ENCODE results near the gene CIZ1. TPM values are rescaled to one million over a fixed set of nuclear protein-coding genes. Genes with fewer than 3 reads are reported as not detected.

Gene CIZ1
- total RNA-seq, 1 donor from 2014 or later: 156 TPM

DNA sequence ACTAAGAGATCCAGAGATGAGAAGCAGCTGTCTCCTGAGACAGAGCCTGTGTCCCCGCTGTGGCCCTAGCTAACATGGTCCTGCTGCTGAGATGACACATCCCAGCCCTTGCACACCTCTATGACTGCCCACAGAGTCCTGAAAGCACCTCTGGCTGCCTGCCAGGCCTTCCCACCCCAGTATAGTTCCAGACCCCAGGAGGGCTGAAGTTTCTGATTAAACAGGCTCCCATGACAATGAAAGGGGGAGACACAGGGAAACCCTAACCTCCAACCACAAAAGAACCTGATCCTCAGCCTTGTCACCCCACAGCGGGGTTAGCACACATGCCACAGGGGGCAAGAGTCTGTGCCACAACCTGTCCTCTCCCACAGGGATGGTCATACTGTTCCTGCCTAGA lies 15.6 kb downstream of the CIZ1 start:
- H3K36me3 Mint-ChIP-seq (ENCODE audit: low read depth, unreplicated experiment): peaks cover 45% of the 10 kb centered on the region
- no peak overlapping the region for H3K27ac Mint-ChIP-seq (ENCODE audit: unreplicated experiment)
- DNase-seq (ENCODE audit: low spot score): no peak
- no peaks in the 10 kb centered on the region for H3K9me3 Mint-ChIP-seq (ENCODE audit: unreplicated experiment)
- H3K4me3 Mint-ChIP-seq (ENCODE audit: unreplicated experiment): peak overlapping the region; percentile 32
- no peaks in the 10 kb centered on the region for H3K4me1 Mint-ChIP-seq (ENCODE audit: unreplicated experiment)
- no peaks in the 10 kb centered on the region for H3K27me3 Mint-ChIP-seq (ENCODE audit: unreplicated experiment)
- TF ChIP-seq, protein P1, sequence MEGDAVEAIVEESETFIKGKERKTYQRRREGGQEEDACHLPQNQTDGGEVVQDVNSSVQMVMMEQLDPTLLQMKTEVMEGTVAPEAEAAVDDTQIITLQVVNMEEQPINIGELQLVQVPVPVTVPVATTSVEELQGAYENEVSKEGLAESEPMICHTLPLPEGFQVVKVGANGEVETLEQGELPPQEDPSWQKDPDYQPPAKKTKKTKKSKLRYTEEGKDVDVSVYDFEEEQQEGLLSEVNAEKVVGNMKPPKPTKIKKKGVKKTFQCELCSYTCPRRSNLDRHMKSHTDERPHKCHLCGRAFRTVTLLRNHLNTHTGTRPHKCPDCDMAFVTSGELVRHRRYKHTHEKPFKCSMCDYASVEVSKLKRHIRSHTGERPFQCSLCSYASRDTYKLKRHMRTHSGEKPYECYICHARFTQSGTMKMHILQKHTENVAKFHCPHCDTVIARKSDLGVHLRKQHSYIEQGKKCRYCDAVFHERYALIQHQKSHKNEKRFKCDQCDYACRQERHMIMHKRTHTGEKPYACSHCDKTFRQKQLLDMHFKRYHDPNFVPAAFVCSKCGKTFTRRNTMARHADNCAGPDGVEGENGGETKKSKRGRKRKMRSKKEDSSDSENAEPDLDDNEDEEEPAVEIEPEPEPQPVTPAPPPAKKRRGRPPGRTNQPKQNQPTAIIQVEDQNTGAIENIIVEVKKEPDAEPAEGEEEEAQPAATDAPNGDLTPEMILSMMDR (IDR thresholded peaks at IDR 0.05; ENCODE audit: unreplicated experiment): no peak

DNA sequence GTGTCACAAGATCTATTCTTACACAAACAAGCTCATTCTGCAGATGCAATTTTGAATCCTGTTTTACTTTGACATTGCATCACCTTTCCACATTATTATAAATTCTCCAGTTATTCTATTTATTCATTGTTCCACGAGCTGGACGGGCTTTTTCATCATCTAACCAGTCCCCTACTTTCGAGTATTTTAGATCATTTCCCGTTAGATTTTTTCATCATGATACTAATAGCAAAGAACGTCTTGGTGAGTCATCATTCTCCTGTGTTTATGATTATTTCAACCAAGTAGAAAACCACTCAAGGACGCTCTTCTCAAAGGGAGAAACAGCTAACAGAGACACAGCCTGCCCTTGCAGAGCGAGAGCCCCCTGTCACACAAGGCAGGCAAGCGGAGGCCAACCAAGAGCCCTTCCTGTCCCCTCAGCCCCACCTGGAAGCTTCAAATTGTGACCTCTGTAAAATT lies 16.2 kb downstream of the CIZ1 start:
- TF ChIP-seq, protein P1 (IDR thresholded peaks at IDR 0.05; ENCODE audit: unreplicated experiment): no peak
- Mint-ChIP-seq H3K4me1 (ENCODE audit: unreplicated experiment) (no peaks in the 10 kb centered on the region), H3K36me3 (ENCODE audit: low read depth, unreplicated experiment) (peaks cover 44% of the 10 kb centered on the region), H3K9me3 (ENCODE audit: unreplicated experiment) (no peaks in the 10 kb centered on the region), H3K27me3 (ENCODE audit: unreplicated experiment) (no peaks in the 10 kb centered on the region), H3K4me3 (ENCODE audit: unreplicated experiment) (peak overlapping the region; percentile 32), H3K27ac (ENCODE audit: unreplicated experiment) (no peak overlapping the region)
- no peak for DNase-seq (ENCODE audit: low spot score)

DNA sequence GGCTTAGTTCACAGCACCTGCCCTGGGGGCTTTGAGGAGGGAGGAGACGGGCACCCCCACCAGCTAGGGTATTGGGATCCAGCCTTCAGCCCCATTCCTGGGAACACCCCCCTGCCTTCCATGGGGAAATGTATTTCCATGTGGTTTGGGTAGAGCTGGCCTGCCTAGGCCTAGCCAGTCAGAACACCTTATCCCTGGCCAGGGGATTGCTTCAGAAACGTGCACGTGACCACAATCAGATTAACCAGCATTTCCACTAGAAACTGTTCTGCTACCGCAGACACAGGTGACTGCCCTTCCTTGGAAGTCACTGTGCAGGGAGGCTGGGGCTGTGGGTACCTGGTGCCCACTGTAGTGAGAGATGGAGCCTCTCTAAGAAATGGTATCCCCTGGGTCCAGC lies 17.3 kb downstream of the CIZ1 start:
- Mint-ChIP-seq H3K9me3 (ENCODE audit: unreplicated experiment) (no peaks in the 10 kb centered on the region), H3K36me3 (ENCODE audit: low read depth, unreplicated experiment) (peaks cover 45% of the 10 kb centered on the region), H3K27ac (ENCODE audit: unreplicated experiment) (no peak overlapping the region), H3K4me3 (ENCODE audit: unreplicated experiment) (no peak overlapping the region), H3K4me1 (ENCODE audit: unreplicated experiment) (no peaks in the 10 kb centered on the region), H3K27me3 (ENCODE audit: unreplicated experiment) (no peaks in the 10 kb centered on the region)
- TF ChIP-seq, protein P1 (IDR thresholded peaks at IDR 0.05; ENCODE audit: unreplicated experiment): no peak
- DNase-seq (ENCODE audit: low spot score): no peak

DNA sequence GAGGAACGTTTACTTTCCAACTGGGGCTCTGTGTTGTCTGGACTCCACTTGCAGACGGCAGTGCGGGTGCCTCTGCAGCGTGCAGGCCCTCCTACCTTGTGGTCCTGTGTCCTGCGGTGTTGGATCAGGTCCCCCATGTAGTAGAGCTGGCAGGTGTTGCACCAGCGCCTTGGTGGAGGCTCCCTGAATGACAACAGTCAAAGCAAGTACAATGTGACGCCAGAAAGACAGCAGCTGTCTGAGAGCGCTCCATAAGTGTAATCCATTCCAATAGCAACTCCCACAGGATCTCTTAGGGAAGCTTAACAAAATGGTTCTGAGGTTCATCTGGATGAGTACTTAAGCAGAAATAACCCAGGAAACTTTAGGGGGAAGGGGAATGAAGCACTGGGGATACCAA lies 21.4 kb downstream of the CIZ1 start:
- Mint-ChIP-seq H3K27me3 (ENCODE audit: unreplicated experiment) (no peaks in the 10 kb centered on the region), H3K27ac (ENCODE audit: unreplicated experiment) (no peak overlapping the region), H3K9me3 (ENCODE audit: unreplicated experiment) (no peaks in the 10 kb centered on the region), H3K36me3 (ENCODE audit: low read depth, unreplicated experiment) (peaks cover 37% of the 10 kb centered on the region), H3K4me3 (ENCODE audit: unreplicated experiment) (peak overlapping the region; percentile 11), H3K4me1 (ENCODE audit: unreplicated experiment) (no peaks in the 10 kb centered on the region)
- DNase-seq (ENCODE audit: low spot score): no peak
- TF ChIP-seq, protein P1 (IDR thresholded peaks at IDR 0.05; ENCODE audit: unreplicated experiment): no peak

DNA sequence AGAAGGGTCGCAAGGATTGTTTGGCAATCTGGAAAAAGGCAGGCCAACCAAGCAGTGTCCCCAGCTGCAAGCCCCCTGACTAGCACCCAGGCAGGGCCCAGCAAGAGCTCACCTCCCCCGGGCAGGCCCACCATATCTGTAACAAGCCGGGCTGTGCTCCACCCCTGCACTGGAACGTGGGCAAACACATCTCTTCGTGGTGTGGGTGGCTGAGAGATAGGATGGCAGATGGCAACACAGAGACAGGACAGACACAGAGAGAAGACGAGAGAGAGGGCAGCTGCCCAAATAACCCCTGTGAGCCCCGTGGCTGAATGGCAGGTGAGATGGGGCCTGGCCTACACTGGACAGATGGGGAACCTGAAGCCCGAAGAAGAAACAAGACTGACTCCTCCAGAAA lies 21.9 kb downstream of the CIZ1 start:
- TF ChIP-seq, protein P1 (IDR thresholded peaks at IDR 0.05; ENCODE audit: unreplicated experiment): no peak

More for the DNA sequence above, 21.9 kb downstream of the CIZ1 start:
- H3K27me3 Mint-ChIP-seq (ENCODE audit: unreplicated experiment): no peaks in the 10 kb centered on the region
- no peak for DNase-seq (ENCODE audit: low spot score)
- H3K4me1 Mint-ChIP-seq (ENCODE audit: unreplicated experiment): no peaks in the 10 kb centered on the region
- no peak overlapping the region for H3K27ac Mint-ChIP-seq (ENCODE audit: unreplicated experiment)
- H3K9me3 Mint-ChIP-seq (ENCODE audit: unreplicated experiment): no peaks in the 10 kb centered on the region
- H3K36me3 Mint-ChIP-seq (ENCODE audit: low read depth, unreplicated experiment): peaks cover 33% of the 10 kb centered on the region
- no peak overlapping the region for H3K4me3 Mint-ChIP-seq (ENCODE audit: unreplicated experiment)
